ENCODE measurements around the gene GDPD4.
A peak's percentile ranks its signal among the peaks of the same experiment; 100 is the strongest.

Gene GDPD4

DNA sequence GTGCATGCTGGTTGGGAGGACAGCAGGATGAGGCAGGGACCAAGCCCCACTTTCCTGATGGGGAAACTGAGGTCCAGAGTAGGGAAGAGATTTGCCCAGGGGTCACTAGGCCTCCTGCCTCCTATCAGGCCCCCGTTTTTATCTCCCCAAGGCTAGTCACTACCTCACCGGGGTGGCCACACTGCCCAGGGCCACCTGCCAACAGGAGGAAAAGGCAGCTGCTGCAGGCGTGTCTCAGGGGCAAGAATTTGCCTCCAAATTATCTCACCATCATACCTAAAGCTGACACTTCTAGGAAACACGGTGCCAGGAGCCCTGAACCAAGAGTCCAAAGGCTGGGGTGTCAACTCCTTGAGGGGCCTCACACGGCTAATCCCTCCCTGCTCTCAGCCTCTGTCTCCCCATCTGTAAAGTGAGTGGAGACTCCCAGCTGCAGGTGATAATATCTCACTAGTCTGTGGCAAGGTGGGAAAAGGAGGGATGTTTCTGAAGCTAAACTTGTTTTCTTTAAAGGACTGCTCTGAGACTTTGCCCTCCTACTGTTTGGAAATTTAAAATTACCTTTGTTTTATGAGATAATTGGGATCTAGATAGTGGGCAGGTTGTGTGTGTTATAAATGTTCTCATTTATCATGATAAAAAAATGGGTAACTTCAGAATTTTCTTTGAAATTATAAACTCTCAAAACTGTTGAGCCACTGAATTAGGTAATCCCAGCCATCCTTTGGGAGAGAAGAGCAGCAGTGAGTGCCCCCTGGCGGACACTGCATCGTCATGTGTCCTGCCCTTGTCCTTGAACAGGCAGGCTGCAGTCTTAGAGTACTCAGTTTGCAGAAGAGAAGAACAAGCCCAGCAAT lies 113.5 kb downstream of the GDPD4 start:
- TF ChIP-seq, protein P1, sequence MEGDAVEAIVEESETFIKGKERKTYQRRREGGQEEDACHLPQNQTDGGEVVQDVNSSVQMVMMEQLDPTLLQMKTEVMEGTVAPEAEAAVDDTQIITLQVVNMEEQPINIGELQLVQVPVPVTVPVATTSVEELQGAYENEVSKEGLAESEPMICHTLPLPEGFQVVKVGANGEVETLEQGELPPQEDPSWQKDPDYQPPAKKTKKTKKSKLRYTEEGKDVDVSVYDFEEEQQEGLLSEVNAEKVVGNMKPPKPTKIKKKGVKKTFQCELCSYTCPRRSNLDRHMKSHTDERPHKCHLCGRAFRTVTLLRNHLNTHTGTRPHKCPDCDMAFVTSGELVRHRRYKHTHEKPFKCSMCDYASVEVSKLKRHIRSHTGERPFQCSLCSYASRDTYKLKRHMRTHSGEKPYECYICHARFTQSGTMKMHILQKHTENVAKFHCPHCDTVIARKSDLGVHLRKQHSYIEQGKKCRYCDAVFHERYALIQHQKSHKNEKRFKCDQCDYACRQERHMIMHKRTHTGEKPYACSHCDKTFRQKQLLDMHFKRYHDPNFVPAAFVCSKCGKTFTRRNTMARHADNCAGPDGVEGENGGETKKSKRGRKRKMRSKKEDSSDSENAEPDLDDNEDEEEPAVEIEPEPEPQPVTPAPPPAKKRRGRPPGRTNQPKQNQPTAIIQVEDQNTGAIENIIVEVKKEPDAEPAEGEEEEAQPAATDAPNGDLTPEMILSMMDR (IDR thresholded peaks at IDR 0.05; ENCODE audit: low read depth, low read length, missing control alignments), result peak; percentile 86
- no peak overlapping the region for H3K4me3 ChIP-seq (ENCODE audit: low read depth, low read length)

GRCh38 chr11:77187111-77187750 lies 114.3 kb downstream of the GDPD4 start:
- TF ChIP-seq, protein P1 (IDR thresholded peaks at IDR 0.05; ENCODE audit: low read depth, low read length, missing control alignments), result no peak
- DNase-seq (ENCODE audit: low read depth), result no peak
- no peak overlapping the region for H3K4me3 ChIP-seq (ENCODE audit: low read depth, low read length)

More for the DNA sequence above, 113.5 kb downstream of the GDPD4 start:
- DNase-seq (ENCODE audit: low read depth), result peak; percentile 35

DNA sequence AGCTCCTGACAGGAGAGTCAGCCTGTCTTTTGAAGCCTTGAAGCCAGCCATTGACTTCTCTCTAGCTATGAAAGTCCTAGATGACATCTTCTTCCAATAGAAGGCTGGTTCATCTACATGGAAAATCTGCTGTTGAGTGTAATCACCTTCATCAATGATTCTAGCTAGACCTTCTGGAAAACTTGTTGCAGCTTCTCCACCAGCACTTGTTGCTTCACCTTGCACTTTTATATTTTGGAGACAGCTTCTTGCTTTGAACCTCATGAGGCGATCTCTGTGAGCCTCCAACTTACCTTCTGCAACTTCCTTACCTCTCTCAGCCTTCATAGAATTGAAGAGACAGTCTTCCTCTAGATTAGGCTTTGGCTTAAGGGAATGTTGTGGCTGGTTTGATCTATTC lies 115.2 kb downstream of the GDPD4 start:
- TF ChIP-seq, protein P1 (IDR thresholded peaks at IDR 0.05; ENCODE audit: low read depth, low read length, missing control alignments), result no peak
- no peak overlapping the region for H3K4me3 ChIP-seq (ENCODE audit: low read depth, low read length)
- DNase-seq (ENCODE audit: low read depth), result no peak

DNA sequence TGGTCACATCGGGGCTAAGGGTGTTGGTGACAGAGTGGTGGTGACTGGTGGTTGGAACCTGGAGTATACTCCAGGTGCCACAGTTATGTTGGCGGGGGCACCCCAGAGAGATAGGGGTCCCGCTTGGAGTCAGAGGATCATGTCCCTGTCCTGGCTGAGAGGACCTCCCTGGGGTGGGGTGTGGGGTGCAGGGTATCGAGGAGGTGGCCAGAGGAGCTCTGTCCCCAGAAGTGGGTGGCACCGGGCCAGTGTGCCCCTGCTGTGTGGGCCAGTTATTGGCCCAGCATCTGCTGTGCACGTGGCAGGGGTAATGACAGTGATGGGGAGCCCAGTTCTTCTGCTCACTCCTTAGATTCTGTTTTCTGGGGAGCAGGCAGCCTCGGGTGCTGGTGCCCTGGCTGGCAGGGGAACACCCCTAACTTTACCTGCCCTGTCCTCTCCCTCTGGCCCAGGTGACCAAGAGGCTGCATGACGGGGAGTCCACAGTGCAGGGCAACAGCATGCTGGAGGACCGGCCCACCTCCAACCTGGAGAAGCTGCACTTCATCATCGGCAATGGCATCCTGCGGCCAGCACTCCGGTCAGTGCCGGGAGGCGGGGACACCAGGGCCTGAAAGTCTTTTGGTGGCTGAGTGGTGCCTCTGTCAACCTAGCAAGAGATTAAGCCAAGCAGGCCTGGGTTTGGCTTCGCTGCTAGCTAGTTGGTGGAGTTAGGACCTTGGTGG lies 117.2 kb downstream of the GDPD4 start:
- DNase-seq (ENCODE audit: low read depth), result no peak
- TF ChIP-seq, protein P1 (IDR thresholded peaks at IDR 0.05; ENCODE audit: low read depth, low read length, missing control alignments), result no peak
- H3K4me3 ChIP-seq (ENCODE audit: low read depth, low read length), result no peak overlapping the region

- no peak overlapping the region for H3K4me3 ChIP-seq (ENCODE audit: low read depth, low read length)
- TF ChIP-seq, protein P1 (IDR thresholded peaks at IDR 0.05; ENCODE audit: low read depth, low read length, missing control alignments), result no peak
- no peak for DNase-seq (ENCODE audit: low read depth)
These were observed 118.0 kb downstream of the GDPD4 start for GRCh38 chr11:77183431-77183984.

GRCh38 chr11:77182542-77183430 lies 118.7 kb downstream of the GDPD4 start:
- no peak for DNase-seq (ENCODE audit: low read depth)
- TF ChIP-seq, protein P1 (IDR thresholded peaks at IDR 0.05; ENCODE audit: low read depth, low read length, missing control alignments), result no peak
- H3K4me3 ChIP-seq (ENCODE audit: low read depth, low read length), result no peak overlapping the region

Data from GM12864 (cell line).